Right lobe of liver (tissue), 4 donors: Measurements from ENCODE around the gene LDHB.

Experiments
- CTCF ChIP-seq, 4 donors: fragments of 200-600 bp in 3 of 4; fragments of 450-650 bp in 1 of 4; IDR thresholded peaks; one replicate each; pipeline versions ENCODE4 v1.5.1 to v1.8.0; 2016 to 2022; ENCODE audit warnings: antibody characterized with exemption in 4 of 4, mild to moderate bottlenecking in 2 of 4
- POLR2A ChIP-seq: fragments of 450-650 bp; IDR thresholded peaks from one replicate; pipeline ENCODE4 v1.6.1; 2017; ENCODE audit warnings: antibody characterized with exemption, mild to moderate bottlenecking
- donor health status: DM: no; HTN: no; CAD: no.
- donor health status: DM: no; HTN: no; CAD: no.
- donor health status: DM: no; HTN: yes; CAD: no.

GRCh38 chr12:21694660-21695059 lies 37.0 kb upstream of the LDHB start:
- TF ChIP-seq CTCF (IDR thresholded peaks at IDR 0.05) (no peak), POLR2A (no peak)
